ENCODE results near the gene LAMA5.

LAMA5 gene

DNA sequence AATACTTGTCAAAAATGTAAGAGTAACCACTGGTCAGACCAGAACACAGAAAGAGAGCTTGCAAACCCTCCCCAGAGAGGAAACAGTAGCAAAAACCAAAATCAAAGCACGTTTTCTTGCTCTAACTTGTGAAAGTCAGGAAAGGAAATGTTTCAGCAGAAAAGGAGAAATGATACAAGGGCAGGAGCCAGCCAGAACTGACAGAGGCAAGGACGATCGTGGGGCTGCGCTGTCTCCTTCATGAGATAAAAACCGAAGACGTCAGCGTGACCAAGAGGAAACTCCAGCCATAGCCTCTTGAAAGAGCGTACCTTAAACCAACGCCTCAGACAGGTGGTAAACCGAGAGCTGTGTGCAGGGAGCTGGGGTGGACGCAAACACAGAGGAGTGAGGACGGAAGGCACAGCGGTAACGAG is 27.5 kb downstream of the LAMA5 start:
- no peak for DNase-seq

DNA sequence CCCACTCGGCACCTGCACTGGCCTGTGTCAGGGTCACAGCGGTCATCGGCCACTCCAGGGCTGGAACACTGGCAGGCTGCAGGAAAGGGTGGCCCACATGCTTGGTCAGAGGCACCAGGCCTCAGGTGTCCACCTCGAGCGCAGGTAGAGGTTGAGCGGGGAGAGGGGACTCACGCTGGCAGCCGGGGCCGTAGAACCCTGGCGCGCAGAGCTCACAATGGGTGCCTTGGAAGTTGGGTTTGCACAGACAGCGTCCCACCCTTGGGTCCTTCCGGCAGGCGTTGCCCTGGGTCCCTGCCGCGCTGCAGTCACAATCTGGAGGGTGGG is 28.9 kb downstream of the LAMA5 start:
- DNase-seq: no peak

DNA sequence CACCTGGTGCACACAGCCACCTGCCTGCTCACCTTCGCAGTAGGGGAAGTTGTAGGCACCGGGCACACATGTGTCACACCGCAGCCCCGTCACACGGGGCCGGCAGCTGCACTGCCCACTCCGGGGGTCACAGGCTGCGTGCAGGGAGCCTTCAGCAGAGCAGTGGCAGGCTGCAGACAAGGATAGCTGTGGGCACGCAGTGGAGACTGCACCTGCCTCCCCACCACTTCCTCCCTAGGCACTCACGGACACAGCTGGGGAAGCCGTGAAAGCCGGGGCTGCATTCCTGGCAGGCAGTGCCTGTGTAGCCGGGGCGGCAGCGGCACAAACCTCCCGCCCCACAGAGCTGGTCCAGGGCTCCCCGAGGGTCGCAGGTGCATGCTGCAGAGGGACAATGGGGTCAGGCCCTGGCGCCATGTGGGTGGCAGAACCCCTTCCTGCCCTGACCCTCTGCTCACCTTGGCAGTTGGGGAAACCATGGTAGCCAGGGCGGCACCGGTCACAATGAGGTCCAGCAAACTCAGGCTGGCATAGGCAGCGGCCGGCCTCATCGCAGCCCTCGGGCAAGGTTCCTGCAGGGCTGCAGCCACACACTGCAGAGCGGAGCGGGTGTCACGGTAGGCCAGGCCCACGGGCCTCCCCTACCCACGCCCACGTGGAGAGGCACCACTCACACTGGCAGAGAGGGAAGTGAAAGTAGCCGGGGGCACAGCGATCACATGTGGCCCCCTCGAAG is 29.4 kb downstream of the LAMA5 start:
- DNase-seq: no peak

DNA sequence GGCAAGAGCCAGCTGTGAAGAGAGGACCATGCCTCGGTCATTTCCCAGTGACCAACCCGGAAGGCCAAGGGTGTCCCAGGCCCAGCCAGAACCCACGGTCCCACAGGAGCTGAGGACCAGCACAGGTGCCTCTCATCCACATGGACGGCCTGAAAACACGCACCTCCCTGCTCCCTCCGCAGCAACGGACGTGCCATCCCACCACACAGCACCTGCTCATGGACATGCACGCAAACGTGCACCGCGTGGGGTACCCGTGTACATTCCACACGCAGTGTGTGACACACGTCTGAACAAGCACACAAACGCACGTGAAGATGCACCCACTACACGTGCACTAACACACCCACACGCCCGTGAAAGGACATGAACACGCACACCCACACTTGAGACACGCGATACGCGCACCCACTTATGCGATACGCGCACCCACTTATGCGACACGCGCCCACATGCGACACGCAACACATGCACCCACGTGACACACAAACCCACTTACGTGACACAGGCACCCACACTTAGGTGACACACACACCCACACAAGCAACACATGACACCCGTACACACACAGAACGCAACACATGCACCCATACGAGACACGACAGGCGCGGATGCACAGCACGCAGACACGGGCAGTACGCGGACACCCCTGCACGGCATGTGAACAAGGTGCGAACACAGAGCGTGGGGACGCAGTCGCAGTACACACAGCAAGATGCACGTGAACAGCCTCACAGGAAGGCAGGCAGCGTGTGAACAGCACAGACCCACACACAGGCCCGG is 30.1 kb downstream of the LAMA5 start:
- no peak for DNase-seq

DNA sequence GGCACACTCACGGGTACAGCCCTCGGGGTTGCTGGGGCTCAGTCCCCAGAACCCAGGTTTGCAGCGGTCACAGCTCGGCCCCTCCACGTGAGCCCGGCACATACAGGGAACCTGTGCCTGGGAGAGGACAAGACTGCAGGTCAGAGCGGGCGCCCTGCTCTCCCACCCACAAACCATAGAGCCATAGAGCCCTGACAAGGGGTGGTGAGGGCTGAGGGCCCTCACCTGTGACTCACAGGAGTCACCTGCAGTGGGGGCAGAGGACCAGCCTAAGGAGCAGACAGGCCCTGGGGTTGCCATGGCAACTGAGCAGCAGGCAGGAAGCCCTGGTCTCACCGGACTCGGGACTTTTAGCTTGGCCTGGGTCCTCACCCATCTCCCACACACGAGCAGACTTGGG is 30.8 kb downstream of the LAMA5 start:
- DNase-seq: no peak

DNA sequence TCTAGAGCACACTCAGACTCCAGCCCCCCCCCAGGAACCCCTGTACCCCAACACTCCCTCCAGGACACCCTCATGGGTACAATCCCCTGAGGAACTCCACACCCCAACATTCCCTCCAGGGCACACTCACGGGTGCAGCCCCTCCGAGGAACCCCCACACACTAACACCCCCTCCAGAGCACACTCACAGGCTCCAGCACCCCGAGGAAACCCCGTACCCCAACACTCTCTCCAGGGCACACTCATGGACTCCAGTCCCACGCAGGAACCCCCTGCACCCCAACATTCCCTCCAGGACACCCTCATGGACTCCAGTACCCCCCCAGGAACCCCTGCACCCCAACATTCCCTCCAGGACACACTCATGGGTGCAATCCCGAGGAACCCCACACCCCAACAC is 31.6 kb downstream of the LAMA5 start:
- no peak for DNase-seq

DNA sequence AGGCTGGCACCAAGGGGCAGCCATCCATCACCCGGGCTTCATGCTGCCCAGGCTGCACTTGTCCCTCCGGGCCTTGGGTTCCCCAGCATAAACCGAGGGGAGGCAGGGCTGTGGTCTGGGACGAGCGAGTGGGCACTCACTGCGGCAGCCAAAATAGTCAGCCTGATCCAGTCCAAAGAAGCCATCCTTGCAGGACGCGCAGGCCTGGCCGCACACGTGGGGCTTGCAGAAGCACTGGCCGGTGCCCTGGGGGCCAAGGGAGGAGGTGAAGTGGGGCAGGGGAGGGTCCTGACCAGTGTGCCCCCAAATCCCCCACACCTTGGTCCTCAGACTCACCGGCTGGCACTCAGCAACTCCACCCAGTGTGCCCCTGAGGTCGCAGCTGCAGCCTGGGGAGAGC is 32.2 kb downstream of the LAMA5 start:
- DNase-seq: no peak

DNA sequence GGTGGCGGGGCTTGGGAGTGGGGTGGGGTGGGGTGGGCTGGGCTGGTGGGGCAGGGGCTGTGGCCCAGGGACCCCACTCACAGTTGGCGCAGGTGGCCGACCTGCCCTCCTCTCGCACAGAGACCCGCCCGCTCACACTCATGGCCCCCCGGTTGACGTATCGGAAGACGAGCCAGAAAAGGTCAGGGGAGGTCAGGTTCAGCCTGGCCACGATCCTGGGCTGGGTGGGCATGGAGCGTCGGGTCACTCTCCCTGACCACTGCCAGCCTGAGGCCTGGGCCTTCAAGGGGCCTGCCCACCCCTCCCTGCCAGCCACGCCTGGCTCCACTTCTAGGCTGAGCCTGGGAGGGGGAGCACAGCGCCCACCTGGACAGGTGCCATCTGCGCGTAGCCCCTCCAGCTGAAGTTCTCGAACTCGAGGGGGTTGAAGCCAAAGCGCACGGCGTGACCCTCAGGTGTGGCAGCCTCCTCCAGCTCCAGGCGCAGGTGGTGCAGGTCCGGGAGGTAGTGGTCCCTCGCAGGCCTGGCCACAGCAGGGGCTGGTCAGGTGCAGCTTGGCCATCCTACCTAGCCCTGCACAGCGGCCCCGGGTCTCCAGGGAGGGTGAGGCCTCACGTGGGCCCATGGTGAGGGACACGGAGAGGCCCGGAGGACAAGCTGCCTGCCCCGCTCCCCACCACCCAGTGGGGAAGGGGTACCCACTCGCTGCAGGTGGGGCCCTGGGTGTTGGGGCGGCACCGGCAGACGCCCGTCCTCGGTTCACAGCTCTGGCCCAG is 33.1 kb downstream of the LAMA5 start:
- DNase-seq: no peak

DNA sequence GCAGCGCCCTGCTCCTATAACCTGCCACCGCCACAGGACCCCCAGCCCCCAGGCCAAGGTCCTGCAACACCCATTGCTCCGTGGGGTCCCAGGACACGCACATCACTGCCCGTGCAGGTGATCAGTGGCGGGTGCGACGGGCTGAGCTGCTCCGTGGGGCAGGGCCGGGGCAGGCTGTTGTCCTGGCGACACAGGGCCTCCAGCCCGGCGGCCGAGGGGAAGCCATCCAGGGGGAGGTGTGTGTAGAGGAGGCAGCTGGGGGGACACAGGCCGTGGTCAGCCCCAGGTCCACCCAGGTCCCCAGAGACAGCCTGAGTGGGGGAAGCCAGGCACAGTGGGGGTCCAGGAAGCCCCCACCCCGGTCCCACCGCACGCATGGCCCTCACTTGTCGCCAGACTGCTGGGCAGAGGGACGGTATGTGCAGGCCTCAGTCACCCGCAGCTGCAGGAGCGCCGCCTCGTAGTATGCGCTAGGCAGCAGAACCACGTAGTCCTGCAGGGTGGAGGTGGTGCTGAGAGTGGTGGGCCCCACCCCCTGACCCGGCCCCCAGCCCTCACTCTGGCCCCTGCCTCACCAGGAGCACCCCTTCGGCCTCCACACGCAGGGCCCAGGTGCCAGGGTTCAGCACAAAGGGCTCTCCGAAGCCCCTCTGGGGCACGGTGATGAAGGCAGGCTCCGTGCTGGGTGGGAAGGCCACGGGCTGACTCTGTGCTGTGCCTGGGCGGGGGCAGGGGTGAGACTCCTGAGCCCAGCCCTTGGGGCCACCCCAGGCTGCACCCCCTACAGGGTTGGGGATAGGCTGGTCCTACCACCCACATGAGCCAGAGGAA is 33.9 kb downstream of the LAMA5 start:
- no peak for DNase-seq

DNA sequence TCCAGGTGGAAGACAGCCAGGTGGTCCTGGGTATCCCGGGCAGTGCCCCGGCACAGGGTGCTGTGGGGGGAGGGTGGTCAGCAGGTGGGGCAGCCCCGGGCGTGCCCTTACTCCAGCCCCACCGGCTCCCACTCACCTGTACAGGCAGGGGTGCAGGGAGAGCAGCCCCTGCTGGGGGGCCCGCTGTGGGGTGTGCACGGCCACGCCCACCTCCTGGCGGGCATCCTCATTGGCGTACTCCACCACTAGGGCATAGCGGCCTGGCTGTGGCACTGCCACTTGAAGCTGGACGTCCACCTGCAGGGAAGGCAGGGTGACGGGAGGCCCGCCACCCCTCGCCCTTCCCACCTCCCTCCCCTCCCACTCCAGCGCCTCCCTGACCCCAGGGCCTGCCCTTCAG is 34.7 kb downstream of the LAMA5 start:
- no peak for DNase-seq

DNA sequence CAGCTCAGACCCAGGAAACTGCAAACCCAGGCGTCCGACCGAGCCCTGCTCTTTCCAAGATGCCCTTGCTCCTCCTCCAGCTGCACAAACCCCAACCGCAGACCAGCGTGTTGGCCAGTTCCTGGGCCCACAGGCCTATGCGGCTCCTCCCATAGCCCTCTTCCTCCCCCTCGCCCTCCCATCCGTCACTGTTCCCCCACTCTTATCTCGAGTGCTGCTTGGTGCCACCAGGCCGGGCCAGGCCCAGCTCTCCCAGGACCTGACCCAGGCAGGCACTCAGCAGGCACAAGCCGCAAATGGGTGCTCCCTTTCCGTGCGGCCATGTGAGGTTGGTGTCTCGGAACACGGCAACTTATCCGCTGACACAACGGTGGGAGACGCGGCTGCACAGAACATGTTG is 35.8 kb downstream of the LAMA5 start:
- no peak for DNase-seq

DNA sequence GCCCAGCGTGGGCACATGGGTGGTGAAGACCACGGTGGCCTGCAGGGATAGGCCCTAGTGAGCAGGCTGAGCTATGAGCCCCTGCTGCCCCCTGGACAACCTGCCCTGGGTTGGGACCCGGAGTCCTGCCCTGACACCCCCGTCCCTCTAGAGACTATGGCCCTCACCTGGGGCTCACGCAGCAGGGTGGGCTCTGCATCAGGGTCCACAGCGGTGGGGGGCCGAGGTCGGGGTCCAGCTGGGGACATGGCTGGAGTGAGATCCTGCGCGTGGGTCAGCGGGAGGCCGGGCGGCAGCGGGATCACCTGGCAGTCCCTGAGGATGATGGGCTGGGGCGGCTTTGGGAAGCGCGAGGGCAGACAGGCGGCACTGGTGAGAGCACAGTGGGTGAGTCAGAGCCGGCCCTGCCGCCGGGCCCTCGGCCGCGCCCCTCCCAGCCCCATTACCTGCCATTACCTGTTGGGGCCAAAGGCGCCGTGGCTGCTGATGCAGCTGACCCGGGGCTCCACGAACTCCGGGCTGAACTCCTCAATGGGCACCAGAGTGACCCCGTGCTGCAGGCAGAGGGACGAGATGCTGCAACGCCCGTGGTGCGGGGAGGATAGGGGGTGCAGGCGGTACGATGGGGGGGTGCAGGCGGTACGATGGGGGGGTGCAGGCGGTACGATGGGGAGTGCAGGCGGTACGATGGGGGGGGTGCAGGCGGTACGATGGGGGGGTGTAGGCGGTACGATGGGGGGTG is 36.4 kb downstream of the LAMA5 start:
- DNase-seq: no peak

DNA sequence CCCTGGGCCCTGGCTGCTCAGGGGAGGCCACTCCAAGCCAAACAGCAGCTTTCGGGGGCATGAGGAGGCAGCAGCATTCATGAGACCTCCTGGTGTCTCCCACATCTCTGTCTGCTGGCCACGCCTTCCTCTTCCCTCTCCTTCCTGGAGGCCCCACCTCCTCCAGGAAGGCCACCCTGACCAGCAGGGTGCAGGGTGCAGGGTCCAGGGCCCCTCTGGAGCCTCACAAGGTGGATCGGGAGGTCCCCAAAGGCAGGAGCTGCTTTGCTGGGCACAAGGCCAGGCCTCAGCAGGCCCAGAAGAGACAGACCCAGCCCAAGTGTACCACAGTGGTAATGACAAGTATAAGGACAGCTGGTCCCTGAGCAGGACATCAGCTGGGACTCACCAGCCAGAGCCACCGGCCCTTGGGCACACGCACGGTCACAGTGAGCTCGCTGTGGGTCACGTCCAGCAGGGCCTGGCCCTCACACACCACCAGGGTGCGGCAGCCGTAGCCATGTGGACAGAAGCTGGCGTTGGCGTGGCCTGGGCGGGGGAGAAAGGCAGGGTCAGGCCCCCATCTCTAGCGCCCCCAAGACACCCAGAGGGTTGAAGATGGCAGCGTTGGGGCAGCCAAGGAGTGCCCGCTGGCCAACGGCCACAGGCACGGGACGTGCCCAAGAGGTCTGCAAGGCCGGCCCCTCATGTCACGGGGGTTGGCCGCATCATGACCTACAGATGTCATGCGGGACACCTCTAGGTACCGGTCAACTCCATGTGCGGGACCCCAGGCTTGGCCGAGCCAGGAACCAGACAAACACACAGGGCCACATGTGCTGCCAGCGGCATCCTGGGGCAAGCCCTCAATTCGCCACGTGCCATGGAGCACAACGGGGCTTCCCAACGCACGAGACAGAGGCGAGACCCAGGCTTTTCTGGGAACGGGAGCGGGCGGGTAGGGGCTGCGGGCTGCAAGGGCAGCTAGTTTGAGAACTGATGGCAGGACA is 37.4 kb downstream of the LAMA5 start:
- no peak for DNase-seq

DNA sequence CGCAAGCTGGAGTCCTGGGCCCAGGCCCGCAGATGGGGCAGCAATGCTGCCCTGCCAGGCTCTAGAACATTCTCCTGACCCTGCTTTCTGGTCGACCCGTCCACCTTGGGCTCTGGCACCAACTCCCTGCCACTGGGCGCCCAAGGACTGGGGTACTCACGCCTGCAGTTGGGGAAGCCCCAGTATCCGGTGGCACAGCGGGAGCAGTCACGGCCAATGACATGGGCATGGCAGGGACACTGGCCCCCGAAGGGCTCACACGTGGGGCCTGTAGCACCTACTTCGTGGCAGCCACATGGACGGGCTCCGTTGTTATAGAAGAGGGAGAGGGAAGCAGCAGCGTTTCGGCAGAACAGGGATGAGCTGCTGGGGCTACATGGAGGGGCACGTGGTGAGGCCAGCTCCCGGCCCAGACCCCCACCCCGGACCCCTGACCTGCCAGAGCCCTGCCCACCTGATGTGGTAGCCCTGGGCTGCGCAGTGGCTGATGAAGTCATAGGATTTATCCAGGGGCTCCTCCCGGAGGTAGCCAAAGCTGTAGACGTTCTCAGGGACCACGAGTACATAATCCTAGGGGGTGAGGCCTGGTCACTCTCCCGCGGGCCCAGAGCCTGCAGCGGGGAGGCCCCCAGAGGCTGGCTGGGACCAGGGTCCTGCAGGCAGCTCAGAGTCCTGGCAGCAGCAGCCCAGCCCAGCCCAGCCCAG is 38.3 kb downstream of the LAMA5 start:
- DNase-seq: no peak

DNA sequence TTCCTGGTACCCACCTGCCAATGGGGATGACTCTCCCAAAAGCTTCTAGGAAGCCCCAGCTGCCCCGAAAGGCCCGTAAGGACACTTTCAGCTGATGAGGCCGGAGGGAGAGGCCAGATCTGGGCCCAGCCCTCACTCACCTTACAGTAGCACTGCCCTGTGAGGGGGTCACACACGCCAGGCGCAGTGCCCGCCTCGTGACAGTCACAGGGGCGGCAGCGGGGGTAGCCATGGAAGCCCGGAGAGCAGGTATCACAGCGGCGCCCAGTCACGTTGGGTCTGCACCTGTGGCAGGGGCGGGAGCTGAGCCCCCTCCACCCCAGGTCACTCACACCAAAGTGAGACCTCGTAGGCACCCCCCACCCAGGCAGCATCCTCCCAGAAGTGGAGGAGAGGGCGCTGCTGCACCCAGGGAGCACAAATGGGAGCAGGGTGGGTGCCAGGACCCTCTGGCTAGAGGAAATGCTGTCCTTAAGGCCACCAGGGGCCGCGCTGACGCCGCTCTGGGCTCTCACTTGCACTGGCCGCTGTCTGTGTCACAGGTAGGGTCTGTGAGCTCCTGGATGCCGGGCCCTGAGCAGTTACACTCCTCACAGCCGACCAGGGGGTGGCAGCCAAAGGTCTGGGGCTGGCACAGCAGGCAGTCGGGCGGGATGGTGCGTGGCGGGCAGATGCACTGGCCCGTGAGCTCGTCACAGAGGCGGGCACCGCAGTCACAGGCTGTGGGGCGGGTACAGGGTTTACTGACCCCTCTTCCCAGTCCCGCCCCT is 39.2 kb downstream of the LAMA5 start:
- no peak for DNase-seq

DNA sequence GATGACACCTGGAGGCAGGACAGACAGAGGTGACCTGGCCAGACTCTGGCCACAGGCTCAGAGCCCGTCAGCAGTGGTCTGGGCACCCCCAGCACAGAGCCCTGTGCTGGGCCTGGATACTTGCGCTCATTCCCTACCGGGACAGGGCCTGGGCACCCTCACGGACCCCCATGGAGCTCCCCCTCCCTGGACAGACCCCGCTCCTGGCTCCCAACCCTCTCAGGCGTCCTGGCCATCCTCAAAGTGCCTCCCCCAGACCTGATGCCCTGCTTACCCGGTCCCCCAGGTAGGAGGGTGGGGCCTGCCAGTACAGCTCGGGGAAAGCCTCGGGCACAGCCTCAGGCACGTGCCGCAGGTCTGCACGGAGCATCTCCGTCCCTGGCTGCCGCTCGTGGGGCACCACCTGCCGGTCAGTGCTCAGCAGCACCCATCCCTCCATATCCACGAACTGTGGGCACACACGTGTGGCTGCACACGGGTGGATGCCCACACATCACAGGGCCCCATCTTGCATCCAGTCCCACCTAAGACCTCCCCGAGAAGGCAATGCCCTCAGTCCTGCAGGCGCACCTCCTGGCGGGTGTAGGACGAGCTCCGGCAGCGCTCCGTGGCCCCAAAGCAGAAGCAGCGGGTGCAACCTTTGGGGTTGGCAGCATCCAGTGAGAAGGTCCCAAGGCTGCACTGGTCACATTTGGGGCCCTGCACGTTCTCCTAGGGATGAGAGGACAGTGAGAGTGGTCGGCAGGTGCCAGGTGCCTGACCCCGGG is 40.0 kb downstream of the LAMA5 start:
- DNase-seq: no peak

DNA sequence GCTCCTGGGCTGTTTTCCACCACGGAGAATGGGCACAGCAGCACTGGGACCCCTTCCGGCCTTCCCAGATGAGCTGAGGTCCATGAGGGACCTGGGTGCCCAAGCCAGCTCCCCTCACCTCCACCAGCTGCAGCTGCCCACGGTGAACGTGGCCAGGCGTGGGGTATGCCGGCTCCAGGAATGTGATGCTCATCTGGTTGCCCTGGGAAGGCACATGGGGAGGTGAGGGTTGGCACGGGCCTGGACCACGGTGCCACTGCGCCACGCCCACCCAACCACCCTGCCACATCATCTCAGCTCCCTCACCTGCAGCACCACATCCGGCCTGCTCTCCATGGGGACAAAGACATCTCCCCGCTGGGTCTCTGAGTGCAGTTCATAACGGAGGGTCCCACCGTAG is 40.6 kb downstream of the LAMA5 start:
- DNase-seq: no peak

DNA sequence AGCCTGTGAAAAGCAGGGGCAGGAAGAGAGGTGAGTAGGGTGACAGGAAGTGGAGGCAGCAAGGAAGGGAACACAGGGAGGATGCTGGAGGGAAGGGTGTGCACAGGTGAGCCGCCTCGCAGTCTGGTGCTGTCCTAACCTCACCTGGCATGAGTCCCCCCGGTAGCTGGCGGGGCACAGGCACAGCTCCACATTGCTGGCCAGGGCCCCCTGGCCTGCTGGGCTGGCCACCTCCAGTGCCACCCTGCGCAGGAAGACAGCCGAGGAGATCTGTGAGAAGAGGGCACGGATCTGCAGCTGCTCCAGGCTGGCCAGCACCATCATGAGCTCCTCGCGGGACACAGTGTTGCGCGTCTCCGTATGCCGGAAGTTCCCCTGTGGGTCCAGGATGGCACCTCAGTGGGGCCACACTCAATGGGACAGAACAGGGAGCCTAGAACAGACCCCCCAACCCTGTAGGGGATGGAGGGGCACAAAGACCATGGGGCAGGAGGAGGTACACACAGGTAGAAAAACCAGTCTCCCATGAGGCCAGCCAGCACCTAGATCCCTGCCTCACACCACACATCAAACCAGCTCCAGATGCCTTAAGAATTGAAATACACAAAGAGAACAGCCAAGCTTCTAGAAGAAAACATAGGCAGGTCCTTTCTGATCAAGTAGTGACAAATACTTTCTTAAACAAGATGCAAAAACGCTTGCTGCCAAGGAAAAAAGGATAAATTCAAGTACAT is 41.8 kb downstream of the LAMA5 start:
- no peak for DNase-seq

All from NCI-H526 treated with DMSO at 0.1 percent for 48 hours (cell line).